HepG2 (cell line): ENCODE measurements around the gene DDX54. TPM values are rescaled to one million over a fixed set of nuclear protein-coding genes. Genes with fewer than 3 reads are reported as not detected.

Experiments used
- ATAC-seq: fragments of 200-7000 bp; cut with Tn5 transposase; 3 replicates; pipeline ENCODE4 v1.9.1; 2020; ENCODE audit warnings: mild to moderate bottlenecking, moderate library complexity
- BruUV-seq: library from RNA; stranded (reverse); fragments of 400-500 nt; replicated peaks from 2 replicates; lab custom pipeline; 2021; lab: Mats Ljungman, UMichigan
- CTCF ChIA-PET: fragments of 300-600 bp; formaldehyde crosslinking; extraction: SDS; loops from one replicate; lab custom pipeline; 2021; ENCODE audit warnings: low total read pairs, inconsistent platforms, low intra/inter-chr PET ratio; lab: Yijun Ruan, JAX
- POLR2A ChIA-PET: fragments of 350-600 bp; sonication (Branson Sonifier 250); formaldehyde crosslinking; loops from one replicate; lab custom pipeline; 2020; ENCODE audit warnings: antibody characterized with exemption, inconsistent platforms; lab: Yijun Ruan, JAX
- DNase-seq: peaks from one replicate; pipeline ENCODE4 v3.0.0-alpha.2; 2015; ENCODE audit warnings: low spot score
- FAIRE-seq: peaks from 3 replicates; lab custom pipeline; 2011; peaks lifted over from hg19 to GRCh38; lab: Jason Lieb, UNC
- H2AFZ ChIP-seq: one replicate; pipeline ENCODE4 v1.6.1; 2011; ENCODE audit warnings: low read length, inconsistent platforms
- H3K27ac ChIP-seq: fragments of 300-600 bp; 3 replicates; pipeline ENCODE4 v1.8.0; 2011; ENCODE audit warnings: mixed run types, mild to moderate bottlenecking, mixed read lengths, low read length, inconsistent platforms; ENCODE audit not compliant: insufficient read depth; ENCODE audit errors: extremely low read length
- H3K27me3 ChIP-seq, 2 experiments: fragments of 200-600 bp in 1 of 2; 2 replicates in 1 of 2; 3 replicates in 1 of 2; pipeline versions ENCODE4 v1.6.0 to v1.8.0; 2011; ENCODE audit warnings: low read length in 2 of 2, mild to moderate bottlenecking in 2 of 2, moderate library complexity in 2 of 2, inconsistent platforms in 1 of 2; ENCODE audit not compliant: insufficient read depth in 2 of 2, control insufficient read depth in 1 of 2
- H3K36me3 ChIP-seq, 2 experiments: fragments of 200-600 bp in 1 of 2; replicated peaks in 1 of 2; 2 replicates in 1 of 2; 3 replicates in 1 of 2; pipeline versions ENCODE4 v1.5.1 to v1.8.0; 2011; ENCODE audit warnings: low read length in 2 of 2, inconsistent platforms in 1 of 2; ENCODE audit not compliant: insufficient read depth in 2 of 2, control insufficient read depth in 1 of 2
- H3K4me1 ChIP-seq: 2 replicates; pipeline ENCODE4 v1.5.1; 2012; ENCODE audit warnings: low read length, inconsistent platforms; ENCODE audit not compliant: insufficient read depth
- H3K4me2 ChIP-seq: 2 replicates; pipeline ENCODE4 v1.6.0; 2011; ENCODE audit warnings: low read depth, low read length, inconsistent platforms
- H3K4me3 ChIP-seq, 3 experiments: fragments of 200-600 bp in 1 of 3; sonication (generic), shearing (Covaris generic) in 1 of 3; replicated peaks in 1 of 3; 2 replicates each; pipeline ENCODE4 v1.5.1; 2011 to 2016; ENCODE audit warnings: low read length in 3 of 3, inconsistent platforms in 2 of 3, low read depth in 2 of 3, mild to moderate bottlenecking in 2 of 3, control low read depth in 1 of 3, mixed read lengths in 1 of 3; ENCODE audit not compliant: insufficient read depth in 1 of 3
- H3K79me2 ChIP-seq: one replicate; pipeline ENCODE4 v1.6.1; 2011; ENCODE audit warnings: low read length, inconsistent platforms; ENCODE audit not compliant: insufficient read depth
- H3K9ac ChIP-seq: 2 replicates; pipeline ENCODE4 v1.6.0; 2011; ENCODE audit warnings: mild to moderate bottlenecking, low read depth, low read length, inconsistent platforms; ENCODE audit not compliant: insufficient read depth
- H3K9me3 ChIP-seq: 2 replicates; pipeline ENCODE4 v1.5.1; 2012; ENCODE audit warnings: mild to moderate bottlenecking, low read length
- H4K20me1 ChIP-seq: 2 replicates; pipeline ENCODE4 v1.6.0; 2011; ENCODE audit warnings: inconsistent platforms, mild to moderate bottlenecking, low read length, moderate library complexity; ENCODE audit not compliant: insufficient read depth
- CEBPB ChIP-seq: IDR thresholded peaks from 2 replicates; pipeline ENCODE4 v1.6.1; 2011; ENCODE audit warnings: low read depth, low read length, improper control_type of control experiment, borderline replicate concordance
- GABPB1 ChIP-seq: IDR thresholded peaks from 2 replicates; pipeline ENCODE4 v1.6.1; 2016; ENCODE audit warnings: mild to moderate bottlenecking, missing genetic modification reagents, moderate library complexity, missing compliant biosample characterization
- HNF4G ChIP-seq, 2 experiments: sonication (generic) in 1 of 2; formaldehyde crosslinking in 1 of 2; IDR thresholded peaks; 2 replicates each; pipeline versions ENCODE4 v1.4.0 to v1.6.1; 2011 to 2020; ENCODE audit warnings: borderline replicate concordance in 2 of 2, low read depth in 2 of 2, mild to moderate bottlenecking in 2 of 2, low read length in 1 of 2, missing genetic modification reagents in 1 of 2, moderate library complexity in 1 of 2
- NR0B2 ChIP-seq: sonication (generic); formaldehyde crosslinking; IDR thresholded peaks from 2 replicates; pipeline ENCODE4 v1.4.0; 2020; ENCODE audit warnings: mild to moderate bottlenecking, missing genetic modification reagents
- RERE ChIP-seq: IDR thresholded peaks from 2 replicates; pipeline ENCODE4 v1.6.1; 2016; ENCODE audit warnings: low read depth, missing genetic modification reagents, missing compliant biosample characterization
- YEATS2 ChIP-seq: sonication (generic); formaldehyde crosslinking; IDR thresholded peaks from 2 replicates; pipeline ENCODE4 v1.4.0; 2020; ENCODE audit warnings: missing genetic modification reagents, borderline replicate concordance
- ZBTB38 ChIP-seq: sonication (generic); formaldehyde crosslinking; IDR thresholded peaks from 2 replicates; pipeline ENCODE4 v1.5.1; 2020; ENCODE audit warnings: mild to moderate bottlenecking, missing genetic modification reagents
- ZNF331 ChIP-seq: sonication (generic); formaldehyde crosslinking; IDR thresholded peaks from 2 replicates; pipeline ENCODE4 v1.4.0; 2020; ENCODE audit warnings: missing genetic modification reagents
- ZNF670 ChIP-seq: sonication (generic); formaldehyde crosslinking; IDR thresholded peaks from 2 replicates; pipeline ENCODE4 v1.8.0; 2022; ENCODE audit warnings: mild to moderate bottlenecking, missing genetic modification reagents, borderline replicate concordance
- ZNF687 ChIP-seq: sonication (generic); formaldehyde crosslinking; IDR thresholded peaks from 2 replicates; pipeline ENCODE4 v1.5.1; 2020; ENCODE audit warnings: mild to moderate bottlenecking, missing genetic modification reagents, moderate library complexity
- ZSCAN22 ChIP-seq: sonication (generic); formaldehyde crosslinking; IDR thresholded peaks from 2 replicates; pipeline ENCODE4 v1.4.0; 2020; ENCODE audit warnings: mild to moderate bottlenecking, missing genetic modification reagents
- WGBS: methylation state at CpG from one replicate; pipeline ENCODE4 v1.1.6; 2017; ENCODE audit warnings: low lambda C conversion rate; 5-methylcytosine and 5-hydroxymethylcytosine counted together
- in situ Hi-C: cut with HindIII; loops from 2 replicates; pipeline ENCODE4 v1.10.0; 2017; ENCODE audit warnings: low pct_unique_long_range_greater_than_20kb; ENCODE audit not compliant: extremely low pct_ligation_motif_present
- intact Hi-C: fragments of 100-400 bp; cut with micrococcal nuclease; formaldehyde crosslinking; loops from one replicate; pipeline ENCODE4 v1.10.0; 2022; ENCODE audit not compliant: unreplicated experiment
- polyA plus RNA-seq, 8 experiments: library from polyadenylated mRNA; depleted of rRNA in 3 of 8; stranded (reverse) in 7 of 8; unstranded in 1 of 8; fragments of >200 nt; fragmentation: Illumina TruSeq in 4 of 8; extraction: Trizol in 4 of 8; gene quantifications; 2 replicates each; pipeline versions ENCODE4 v1.2.1 to v1.2.3, GENCODE V29; 2011 to 2016; ENCODE audit warnings: low read depth in 4 of 8, missing spikeins in 1 of 8, mixed read lengths in 1 of 8; ENCODE audit not compliant: insufficient read depth in 1 of 8
- total RNA-seq, 5 experiments: library from RNA; depleted of rRNA; stranded (reverse); fragments of >200 nt; fragmentation: Illumina TruSeq; extraction: Trizol; gene quantifications; 2 replicates each; pipeline ENCODE4 v1.2.3, GENCODE V29; 2016; ENCODE audit warnings: low read depth in 1 of 5

DDX54 gene
- total and polyA plus RNA-seq, 2 of the 13 experiments (the other 11 are each of a cell fraction or from before 2014, with no cell fraction given): 59.7 to 61.1 TPM

GRCh38 chr12:113159937-113160336 lies 25.3 kb downstream of the DDX54 start:
- Histone ChIP-seq H4K20me1 (peaks cover 4% of the 10 kb centered on the region; the same call in 1 of the 2 replicates), H3K27ac (no peak overlapping the region), H3K9me3 (no peaks in the 10 kb centered on the region), H3K79me2 (no peaks in the 10 kb centered on the region), H3K4me1 (no peaks in the 10 kb centered on the region), H3K27me3 (peaks cover 0 to 5% of the 10 kb centered on the region in 2 experiments; a peak in 1 of 5 replicates), H3K4me3 (no peak overlapping the region), H3K36me3 (peaks cover 26 to 53% of the 10 kb centered on the region in 2 experiments), H3K9ac (no peak overlapping the region), H3K4me2 (no peak overlapping the region), H2AFZ (no peak overlapping the region)
- ATAC-seq (no peak), FAIRE-seq (no peak), DNase-seq (no peak)
- ChIA-PET POLR2A (no interaction called here), CTCF (no interaction called here)
- 100% methylated on average over 4 of the region's 7 CpGs for WGBS
- TF ChIP-seq NR0B2 (CRISPR knock-in tag): no peak
- no peak for TF ChIP-seq GABPB1 (CRISPR knock-in tag)
- no peak for TF ChIP-seq ZNF687 (CRISPR knock-in tag)
- TF ChIP-seq HNF4G (IDR thresholded peaks at IDR 0.05; ENCODE audit: borderline replicate concordance, low read depth, low read length): no peak
- TF ChIP-seq HNF4G (CRISPR knock-in tag; IDR thresholded peaks at IDR 0.05; ENCODE audit: borderline replicate concordance, low read depth): no peak
- TF ChIP-seq ZSCAN22 (CRISPR knock-in tag): no peak
- TF ChIP-seq YEATS2 (CRISPR knock-in tag): no peak
- no peak for TF ChIP-seq RERE
- TF ChIP-seq ZNF670 (CRISPR knock-in tag): no peak
- no peak for TF ChIP-seq CEBPB
- TF ChIP-seq ZNF331 (CRISPR knock-in tag): no peak
- TF ChIP-seq ZBTB38 (CRISPR knock-in tag): no peak
- no TSS peak for BruUV-seq
- in situ Hi-C loops: loop anchor here (5.0 kb wide), 1 partner anchor 113 kb away; no protein-coding TSS in a partner anchor
- intact Hi-C loops: no loop called here
